NCI-H146 treated with DMSO at 0.1 percent for 48 hours (cell line): ENCODE results near the gene ESR2.
A peak's percentile ranks its signal among the peaks of the same experiment; 100 is the strongest.
"Not testable (repeated sequence)": the region's sequence is repeated elsewhere in the genome, so short reads cannot be mapped to it uniquely, and the experiment has no call there.

Experiments
- DNase-seq: peaks from one replicate; lab custom pipeline; 2025; ENCODE audit not compliant: unreplicated experiment; lab: John Stamatoyannopoulos, UW

The ESR2 gene

DNA sequence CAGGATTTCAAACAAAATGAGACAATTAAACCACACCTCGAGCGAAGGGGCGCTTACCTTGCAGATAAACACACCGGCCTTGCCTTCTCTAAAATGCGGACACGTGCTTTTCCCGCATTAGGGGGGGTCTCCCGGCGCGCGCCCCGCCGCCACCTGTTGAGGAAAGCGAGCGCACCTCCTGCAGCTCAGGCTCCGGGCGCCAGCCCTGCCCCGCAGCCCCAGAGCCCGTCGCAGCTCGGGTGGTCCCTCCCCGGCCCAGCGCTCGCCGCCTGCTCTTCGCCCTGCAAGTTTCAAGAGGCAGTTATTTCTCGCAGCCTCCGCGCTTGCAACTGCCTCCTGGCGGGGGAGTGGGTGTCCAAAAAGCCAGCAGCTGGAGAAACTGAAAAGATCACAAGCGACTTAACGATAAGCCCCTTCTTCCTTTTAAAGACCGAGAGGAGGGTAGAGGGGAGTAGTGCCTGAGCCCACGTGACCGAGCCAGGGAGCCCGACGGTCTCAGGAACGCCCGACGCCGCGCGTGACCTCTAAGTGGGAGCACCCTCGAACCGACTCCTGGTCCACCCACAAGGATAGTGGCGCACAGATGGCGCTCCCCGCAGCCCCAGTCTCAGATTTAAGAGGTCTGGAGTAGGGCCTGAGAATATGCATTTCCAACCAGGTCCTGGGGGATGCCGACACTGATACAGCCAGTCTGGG lies at the start of gene ESR2:
TSS of gene ESR2 (minus strand) at position 396 of the 696 bp plus-strand sequence. CDS start 11,386 bp downstream, outside the sequence.
- no peak for DNase-seq

DNA sequence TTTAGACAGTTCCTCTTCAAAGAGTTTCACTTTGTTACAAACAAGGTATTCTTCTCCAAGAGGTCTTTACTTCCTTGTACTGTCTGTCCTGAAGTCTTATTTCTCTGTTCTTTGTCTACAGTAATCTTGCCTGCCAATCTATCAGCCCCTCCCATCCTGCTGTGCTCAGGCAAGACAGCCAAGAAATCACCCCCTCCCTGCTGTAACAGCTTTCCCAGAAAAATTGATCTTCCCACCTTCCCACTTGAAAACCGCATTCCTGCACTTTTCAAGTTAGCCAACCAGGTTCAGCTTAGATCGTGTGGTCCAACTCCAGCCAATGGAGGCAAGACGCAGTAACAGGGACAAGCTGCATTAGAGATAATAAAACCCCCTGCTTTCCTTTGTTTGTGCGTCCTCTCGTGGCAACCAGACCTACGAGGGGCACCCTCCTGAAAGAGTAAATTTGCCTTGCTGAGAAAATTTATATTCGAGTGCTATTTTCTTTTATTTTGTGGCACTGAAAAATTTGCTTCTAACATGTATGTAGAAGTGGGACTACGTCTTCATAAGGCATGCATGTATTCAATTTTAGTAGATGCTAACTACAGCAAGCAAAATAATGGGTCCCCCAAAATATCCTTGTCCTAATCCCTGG lies 46.5 kb upstream of the ESR2 start:
- DNase-seq: no peak

- DNase-seq: peak; percentile 93
Measured at GRCh38 chr14:64338616-64339316, 44.6 kb upstream of the ESR2 start.

DNA sequence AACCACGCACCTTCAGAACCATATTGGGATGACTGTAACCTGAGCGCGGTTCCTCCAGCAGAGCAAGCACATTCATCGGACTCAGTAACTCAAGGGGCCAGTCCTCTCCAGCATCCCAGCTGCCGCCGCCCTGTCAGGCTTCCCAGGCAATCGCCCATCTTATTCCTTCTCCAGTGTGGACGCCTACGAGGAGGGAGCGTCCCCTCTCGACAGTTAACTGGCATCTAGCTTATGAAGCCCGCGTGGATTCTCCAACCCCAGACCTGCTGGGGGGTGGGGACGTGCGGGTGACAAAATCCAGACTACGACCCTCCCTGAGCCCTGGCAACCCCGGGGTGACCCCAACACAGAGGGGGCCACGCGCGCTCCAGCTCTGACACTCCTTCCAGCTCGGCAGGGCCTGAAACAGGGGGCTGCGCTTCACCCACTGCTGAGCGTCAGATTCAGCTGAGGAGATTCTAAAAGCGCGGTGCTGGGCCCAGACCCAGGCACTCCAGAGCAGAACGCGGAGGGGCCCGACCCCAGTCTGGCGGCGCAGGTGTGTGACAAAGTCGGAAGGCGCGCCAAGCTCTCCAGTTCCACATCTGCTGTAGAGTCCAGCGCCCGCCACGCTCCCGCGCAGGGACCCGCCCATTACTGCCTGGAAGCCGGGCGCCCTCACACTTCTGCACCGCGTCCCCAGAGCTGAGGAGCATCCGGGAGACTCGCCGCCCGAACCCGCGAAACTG lies 43.9 kb upstream of the ESR2 start:
- peak; percentile 78 for DNase-seq

DNA sequence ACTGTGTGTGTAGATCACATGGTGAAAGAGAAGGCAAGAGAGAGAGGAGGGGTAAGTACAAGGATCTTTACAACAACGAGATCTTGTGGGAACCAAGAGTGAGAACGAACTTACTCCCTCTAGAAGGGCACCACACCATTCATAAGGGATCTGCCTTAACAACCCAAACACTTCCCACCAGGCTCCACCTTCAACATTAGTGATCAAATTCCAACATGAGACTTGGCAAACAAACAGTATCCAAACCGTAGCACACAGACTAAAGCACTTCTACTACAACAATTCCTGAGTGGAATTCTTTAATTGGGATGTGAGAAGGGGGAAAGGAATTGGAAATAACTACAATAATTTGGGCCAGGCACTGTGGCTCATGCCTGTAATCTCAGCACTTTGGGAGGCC lies 35.0 kb upstream of the ESR2 start:
- no peak for DNase-seq

DNA sequence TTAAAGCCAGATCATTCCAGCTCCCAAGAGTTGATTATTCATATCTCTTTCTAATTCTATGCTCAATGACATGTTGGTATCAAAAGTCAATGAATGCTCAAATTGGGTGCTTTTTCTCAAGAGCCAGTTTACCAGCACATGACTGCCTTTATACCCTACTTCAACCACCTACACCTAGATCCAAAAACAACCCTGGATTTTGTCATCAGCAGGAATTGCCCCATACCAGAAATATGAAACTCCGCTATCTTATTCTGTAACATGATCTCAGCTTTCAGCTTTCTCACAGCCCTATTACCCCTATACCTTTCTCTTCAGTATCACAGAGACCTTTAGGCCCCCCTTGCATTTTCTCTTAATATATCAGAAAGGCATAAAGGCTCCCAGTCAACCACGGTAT lies 32.3 kb upstream of the ESR2 start:
- no peak for DNase-seq

DNA sequence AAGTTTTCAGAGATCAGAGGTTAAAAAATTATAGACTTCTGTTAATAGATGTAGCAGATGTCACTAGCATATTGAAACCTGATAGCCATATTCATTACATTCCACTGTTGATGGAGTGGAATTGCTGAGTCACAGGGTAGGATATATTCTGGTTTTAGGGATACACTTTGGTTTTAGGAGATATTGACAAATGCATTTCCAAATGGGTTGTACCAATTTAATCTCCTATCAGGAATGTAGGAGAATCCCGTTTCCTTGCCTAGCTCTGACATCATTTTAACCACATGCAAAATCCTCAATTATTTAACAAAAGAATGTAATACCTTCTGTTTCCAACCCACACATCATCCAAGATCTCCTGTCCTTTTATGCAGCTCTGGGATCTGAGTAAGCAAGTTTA lies 30.7 kb upstream of the ESR2 start:
- no peak for DNase-seq

DNA sequence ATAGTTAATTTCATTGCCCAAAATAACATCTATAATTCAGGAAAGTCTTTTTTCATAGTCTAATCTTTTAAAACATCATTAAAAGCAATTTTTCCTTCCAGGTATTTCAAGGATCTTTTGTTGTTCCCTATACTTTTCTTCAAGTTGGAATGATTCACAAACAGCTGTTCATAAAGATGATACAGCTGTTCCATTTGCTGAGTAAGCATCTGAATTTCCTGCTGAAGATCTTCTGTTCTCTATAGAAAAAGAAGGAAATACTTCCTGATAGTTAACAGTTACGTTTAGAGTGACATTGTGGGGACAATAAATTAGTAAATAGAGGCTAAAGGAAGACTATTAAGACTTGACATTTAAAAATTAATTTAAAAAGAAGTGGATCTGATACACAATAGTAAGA lies 30.3 kb upstream of the ESR2 start:
- no peak for DNase-seq

- DNase-seq: not testable (repeated sequence)
Measured at GRCh38 chr14:64320362-64320761, 26.2 kb upstream of the ESR2 start.

- DNase-seq: not testable (repeated sequence)
Measured at GRCh38 chr14:64318695-64319094, 24.5 kb upstream of the ESR2 start.

- peak; percentile 67 for DNase-seq
Measured at GRCh38 chr14:64303471-64303917, 9.3 kb upstream of the ESR2 start.

GRCh38 chr14:64298773-64299172 lies 4.6 kb upstream of the ESR2 start:
- DNase-seq: no peak

DNA sequence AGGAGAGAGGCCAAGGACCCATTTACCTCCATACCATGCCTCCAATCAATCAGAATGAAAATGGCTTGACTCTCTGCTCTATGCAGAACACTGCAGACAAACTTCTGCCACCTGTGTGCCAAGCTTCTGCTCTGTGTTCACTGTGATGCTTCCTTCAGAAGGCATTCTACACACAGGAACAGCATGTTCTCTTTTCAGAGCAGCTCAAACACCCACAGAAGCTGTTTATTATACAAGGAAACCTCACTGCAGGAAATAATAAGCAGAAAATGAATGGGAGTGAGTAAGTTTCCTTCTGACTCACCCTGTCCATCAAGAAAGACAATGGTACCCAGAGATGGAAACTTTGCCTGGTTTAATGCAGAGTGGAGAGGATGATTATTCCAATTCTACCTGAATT lies 2.4 kb upstream of the ESR2 start:
- DNase-seq: no peak

- peak; percentile 3 for DNase-seq
Measured at GRCh38 chr14:64294672-64295413, 672 bp upstream of the ESR2 start.

GRCh38 chr14:64292197-64292596 lies 2.0 kb downstream of the ESR2 start:
- no peak for DNase-seq

DNA sequence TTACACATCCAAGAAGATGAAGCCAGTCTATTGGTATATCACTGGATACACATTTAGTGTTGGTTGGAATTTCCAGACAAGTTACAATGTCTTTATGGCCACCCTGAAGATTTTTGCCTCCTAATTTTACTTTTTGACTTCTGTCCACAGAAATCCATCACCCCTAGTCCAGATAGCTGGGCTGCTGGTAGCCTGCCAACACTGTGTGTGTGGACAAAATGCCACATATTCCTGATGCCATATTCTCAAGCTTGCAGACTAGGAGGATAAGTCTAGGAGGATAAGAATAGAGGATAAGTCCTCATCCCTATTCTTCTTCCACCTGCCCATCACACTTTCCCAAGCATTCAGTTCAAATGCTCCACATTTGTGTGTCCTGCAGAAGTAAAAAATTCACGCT lies 4.6 kb downstream of the ESR2 start:
- no peak for DNase-seq

DNA sequence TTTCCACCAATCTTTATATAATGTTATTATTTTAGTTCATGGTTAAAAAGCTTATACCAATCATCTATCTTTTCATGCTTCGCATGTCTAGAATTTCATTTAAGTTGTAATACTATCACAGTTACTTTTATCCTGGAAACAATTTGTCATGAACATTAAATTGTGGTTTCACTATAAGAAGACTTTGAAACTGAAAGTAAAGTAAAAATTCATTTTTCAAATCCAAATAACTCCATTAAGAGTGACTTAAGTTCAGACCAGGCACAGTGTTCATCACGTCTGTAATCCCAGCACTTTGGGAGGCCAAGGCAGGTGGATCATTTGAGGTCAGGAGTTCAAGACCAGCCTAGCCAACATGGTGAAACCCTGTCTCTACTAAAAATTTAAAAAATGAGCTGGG lies 12.4 kb downstream of the ESR2 start:
- no peak for DNase-seq

GRCh38 chr14:64279704-64280668 lies 14.2 kb downstream of the ESR2 start:
- peak; percentile 58 for DNase-seq

GRCh38 chr14:64278458-64278857 lies 15.7 kb downstream of the ESR2 start:
- no peak for DNase-seq

- DNase-seq: no peak
Measured at GRCh38 chr14:64272019-64272418, 22.2 kb downstream of the ESR2 start.
